GM21528 (cell line): ENCODE measurements around the gene MEOX1.

Source experiments
- ATAC-seq: cut with Tn5 transposase; IDR thresholded peaks from one replicate; pipeline ENCODE4 v1.9.1; 2021; ENCODE audit warnings: mild to moderate bottlenecking, moderate library complexity; ENCODE audit not compliant: unreplicated experiment, low FRiP score

Gene MEOX1

DNA sequence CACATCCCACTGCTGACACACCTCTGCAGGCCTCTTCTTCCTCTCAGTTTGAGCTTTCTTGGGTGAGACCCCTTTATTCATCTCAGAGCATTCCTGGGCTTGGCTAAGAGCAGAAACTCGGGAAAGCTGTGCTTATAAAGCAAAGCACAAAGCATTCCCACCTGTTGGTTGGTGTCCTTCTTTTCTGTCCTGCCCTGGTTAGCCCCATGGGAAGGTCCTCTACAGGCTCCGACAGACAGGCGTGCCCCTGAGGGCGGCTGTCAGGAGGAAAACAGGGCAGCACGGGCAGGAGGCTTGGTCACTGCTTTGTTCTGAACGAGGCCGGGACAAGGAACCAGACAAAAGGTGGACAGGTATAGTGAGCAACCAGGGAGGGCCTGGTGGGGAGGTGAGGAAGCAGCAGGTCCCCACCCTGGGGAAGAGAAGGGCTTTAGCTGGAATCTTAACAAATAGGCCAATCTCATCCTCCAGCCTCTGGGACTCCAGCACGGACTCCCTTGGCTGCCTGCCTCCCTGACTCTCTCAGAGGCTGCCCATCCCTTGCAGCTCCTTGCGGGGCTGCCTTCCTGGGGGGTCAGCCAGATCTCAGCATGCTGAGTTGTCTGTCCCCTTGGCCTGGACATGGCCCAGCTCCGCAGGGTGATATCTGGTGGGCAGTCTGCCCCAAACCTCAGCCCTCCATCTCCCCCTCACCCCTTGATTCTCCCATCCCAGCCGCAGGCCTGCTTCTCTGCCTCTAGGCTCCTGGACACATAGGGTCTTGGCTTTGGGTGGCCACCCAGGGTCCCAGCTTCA, 1.7 kb downstream of the MEOX1 start:
- ATAC-seq: no peak

DNA sequence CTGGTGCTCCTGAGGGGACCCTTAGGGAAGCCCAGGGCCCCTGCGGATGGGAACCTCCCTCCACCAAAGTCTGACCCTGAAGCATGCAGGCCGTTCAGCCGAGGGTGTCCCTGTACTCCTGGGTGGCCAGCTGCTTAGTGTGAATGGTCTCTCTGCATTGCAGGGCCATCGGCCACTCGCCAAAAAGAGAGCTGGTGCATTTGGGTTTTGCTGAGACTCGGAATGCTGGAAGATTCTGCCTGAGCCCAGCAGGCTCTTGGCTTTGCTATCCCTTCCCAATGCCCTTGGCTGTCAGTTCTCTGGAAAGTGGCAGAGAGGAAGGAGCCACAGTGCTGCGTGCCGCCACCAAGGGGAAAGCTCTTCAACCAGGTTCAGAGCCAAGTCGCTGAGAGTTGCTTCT, 2.8 kb downstream of the MEOX1 start:
- no peak for ATAC-seq

DNA sequence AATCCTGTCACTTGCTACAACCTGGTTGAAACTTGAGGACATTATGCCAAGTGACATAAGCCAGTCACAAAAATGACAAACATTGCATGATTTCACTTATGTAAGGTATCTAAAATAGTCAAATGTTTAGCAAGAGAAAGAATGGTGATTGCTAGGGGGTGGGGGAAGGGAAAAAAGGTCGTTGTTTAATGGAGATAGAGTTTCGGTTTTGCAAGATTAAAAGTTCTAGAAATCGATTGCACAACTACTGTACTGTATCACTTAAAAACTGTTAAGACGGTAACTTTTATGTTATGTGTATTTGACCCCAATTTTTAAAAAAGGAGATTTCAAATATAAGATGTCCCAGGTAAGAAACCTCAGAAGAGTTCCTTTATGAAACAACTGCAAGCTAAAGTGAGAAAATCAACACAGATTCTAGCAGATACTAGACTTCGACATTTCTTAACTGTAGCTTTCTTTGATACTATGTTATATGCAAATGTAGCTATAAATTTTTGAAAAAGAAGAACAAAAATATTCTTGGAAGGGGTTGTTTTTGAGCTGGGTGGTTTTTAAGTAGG, 5.9 kb downstream of the MEOX1 start:
- ATAC-seq: no peak

DNA sequence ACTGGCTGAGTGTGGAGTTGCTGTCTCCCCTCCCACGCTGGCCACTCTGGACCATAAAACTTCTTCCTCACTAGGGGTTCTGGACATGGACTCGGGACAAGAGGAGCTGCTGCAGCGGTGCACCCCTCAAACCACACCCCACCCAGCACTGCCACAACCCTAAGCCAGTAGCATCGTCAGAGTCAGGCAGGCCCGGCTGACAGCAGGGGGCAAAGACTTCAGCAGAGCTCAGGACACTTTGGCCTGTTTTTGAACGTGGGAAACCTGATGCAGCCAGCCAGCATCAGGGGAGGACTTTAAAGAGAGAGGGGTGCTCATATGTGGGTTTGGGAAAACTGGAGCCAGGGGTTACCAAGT, 9.6 kb downstream of the MEOX1 start:
- ATAC-seq: no peak

DNA sequence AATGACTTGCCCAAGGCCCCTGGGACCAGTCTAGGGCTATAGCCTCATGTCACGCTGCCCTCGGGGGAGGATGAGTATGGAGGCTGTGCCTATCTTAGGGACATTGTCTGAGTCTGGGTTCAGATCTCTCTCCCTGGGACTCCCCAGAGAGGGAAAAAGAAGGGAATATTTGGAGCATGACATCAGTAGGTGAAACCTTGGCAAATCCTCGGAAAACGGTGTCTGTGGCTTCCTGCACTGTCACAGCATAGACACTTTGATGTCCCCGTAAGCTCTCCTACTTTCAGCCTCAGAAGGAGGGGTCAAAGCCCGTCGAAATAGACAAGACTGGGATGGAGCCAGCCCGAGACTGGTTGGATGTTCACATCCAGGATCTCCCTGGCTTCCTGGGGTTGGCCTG, 11.3 kb downstream of the MEOX1 start:
- no peak for ATAC-seq

DNA sequence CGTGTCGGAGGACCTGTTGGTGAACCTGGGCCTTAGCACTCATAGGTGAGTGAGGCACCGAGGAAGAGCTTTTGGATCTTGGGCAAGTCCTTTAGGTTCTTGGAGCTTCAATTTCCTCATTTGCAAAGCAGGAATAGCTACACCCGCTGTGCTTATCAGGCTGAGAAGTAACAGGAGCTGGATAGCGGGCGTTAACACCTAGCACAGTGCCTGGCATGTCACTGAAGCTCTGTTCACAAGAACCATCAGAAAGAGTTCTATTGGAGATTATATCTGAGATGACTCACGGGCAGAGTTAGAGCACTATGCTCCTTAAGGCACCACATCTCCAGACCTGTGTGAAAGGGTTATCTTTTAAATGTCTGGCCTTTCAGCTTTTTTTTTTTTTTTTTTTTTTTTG, 12.8 kb downstream of the MEOX1 start:
- no peak for ATAC-seq

DNA sequence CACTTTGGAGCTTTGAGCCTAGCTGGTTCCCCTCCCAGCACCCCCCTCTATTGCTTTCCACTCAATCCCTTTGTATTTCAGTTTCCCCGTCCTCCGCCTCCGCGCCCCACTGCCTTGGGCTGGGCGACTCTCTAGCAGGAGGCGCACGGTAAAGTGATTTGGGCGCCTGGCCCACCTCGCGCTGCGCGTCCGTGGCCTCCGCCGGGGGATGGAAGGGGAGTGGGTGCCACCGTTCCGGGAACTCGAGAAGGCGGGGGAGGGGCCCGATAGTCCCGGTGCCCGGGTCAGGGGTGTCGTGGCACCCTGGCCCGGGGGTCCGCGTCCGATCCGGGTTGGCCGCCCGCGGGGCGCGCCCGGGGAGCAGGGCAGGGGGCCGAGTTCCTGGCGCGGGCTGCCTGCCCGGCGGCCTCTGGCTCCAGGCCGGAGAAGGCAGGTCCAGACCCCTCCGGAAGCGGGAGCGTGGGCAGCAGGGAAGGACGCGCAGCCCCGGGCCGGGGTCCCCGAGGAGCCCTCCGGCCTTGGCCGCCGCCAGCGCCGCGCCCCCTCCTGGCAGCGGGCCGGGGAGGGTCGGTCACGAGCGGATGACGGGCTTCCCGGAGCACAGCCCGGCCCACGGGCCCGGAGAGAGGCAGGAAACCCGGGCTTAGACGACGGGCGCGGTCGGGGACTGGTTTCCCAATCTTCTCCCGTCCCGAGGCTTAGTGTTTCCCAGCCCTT, 15.8 kb downstream of the MEOX1 start:
- ATAC-seq: no peak

DNA sequence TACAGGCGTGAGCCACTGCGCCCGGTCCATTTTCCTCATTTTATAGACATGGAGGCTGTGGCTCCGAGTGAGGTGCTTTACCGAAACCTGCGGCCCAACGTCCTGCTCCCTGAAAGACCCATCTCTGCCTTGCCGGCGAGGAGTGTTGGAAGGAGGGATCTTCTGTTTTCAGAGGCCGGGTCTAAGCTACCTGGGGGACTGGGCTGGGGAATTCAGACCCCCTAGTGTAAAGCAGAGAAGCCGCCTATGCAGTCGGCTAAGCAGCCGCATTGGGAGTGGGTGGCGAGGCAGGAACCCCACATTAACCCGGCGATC, 16.3 kb downstream of the MEOX1 start:
- ATAC-seq: no peak

DNA sequence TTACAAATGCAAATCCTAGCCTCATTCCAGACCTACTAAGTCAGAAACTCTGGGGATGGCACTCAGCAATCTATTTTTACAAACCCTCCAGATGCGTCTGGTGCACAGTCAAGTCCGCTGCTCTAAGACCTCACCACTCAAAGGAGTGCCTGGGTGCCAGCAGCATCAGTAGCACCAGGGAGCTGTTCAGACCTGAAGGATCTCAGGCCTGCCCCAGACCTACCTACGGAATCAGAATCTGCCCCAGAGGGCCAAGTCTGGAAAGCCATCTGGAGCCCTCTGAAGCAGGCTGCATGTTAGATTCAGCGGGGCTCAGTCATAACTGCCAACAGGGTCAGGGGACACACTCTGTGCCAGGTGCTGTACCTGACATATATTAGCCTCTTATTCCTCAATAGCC, 17.6 kb downstream of the MEOX1 start:
- no peak for ATAC-seq

DNA sequence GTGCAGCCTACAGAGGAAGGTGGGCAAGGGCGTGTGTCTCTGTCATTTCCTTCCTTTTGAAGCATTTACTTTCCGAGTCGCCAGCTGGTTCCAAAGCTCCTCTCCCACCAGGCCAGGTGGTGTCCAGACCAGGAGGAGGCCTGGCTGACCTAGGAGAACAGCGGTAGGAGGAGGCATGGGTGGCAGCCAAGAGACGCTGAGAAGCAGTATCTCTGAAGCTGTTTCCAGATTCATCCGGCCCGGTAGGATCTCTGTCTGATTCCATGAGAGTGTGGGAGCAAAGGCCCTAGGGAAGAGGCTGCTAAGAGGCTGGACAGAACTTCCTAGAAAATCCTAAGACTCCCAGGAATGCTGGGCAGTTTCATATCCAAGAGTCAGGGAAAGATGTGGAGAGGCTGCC, 20.3 kb downstream of the MEOX1 start:
- ATAC-seq: no peak

DNA sequence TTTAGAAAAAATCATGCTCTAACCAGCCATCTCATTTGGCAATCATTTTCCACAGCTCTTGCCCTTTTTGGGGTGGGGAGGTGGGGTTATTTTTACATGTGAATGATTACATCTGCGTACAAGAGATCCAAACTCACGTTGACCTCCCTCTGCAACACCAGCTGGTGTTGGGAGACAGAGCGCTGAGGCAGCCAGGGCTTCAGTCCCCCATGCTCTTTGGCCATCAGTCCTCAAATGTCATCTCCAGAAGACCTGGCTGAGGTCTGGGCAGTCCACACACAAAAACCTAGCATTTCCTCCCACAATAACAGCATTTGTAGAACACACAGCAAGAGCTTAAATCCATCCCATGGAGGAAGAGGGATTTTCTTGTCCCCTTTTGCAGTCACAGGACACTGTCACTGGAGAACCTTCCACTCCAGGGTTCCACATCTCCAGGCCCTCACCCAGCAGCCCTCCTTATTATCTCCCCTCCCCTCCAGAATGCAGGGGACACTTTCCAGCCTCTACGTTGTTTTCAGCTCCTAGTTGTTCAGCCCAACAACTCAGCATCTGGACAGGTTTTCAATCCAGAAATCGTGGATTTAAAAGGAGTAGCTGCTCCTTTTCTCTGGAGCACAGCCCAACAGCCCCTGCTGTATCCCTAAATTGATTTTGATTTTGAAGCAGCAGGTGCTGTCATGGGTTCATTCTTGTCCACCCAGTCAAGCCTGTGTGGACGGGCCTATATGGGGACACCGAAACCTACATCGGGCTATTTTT, 21.1 kb downstream of the MEOX1 start:
- no peak for ATAC-seq

DNA sequence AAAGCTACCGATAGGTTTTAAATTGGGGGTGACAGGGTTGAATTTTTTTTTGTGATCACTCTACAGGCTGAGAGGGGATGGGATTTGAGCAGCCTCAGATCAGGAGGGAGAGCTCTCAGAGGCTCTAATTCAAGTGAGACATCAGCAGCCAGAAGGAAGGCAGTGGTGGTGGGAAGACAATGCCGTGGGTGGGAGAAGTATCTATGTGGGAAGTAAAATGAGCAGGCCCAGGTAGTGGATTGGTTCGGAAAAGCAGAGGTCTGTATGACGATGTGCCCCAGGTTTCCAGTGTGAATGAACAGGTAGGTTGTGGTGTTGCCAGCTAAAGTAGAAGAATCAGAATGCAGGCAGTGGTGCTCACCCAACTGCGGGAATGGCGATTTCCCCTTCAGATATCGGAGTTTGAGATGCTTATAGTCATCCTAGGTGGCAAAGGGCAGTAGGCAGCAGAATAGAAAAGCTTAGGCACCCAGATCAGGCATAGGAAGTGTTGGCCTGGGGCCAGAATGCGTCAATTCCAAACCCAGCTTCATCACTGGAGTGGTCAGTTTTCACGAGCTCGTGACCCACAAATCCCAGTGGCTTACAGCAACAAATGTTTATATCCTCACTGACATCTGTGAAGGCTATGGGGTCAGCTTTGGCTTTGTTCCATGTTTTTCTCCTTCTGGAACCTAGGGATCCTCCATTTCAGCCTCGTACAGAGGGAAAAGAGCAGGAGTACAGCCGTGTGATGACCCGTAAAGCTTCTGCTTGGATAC, 24.0 kb downstream of the MEOX1 start:
- ATAC-seq: no peak

DNA sequence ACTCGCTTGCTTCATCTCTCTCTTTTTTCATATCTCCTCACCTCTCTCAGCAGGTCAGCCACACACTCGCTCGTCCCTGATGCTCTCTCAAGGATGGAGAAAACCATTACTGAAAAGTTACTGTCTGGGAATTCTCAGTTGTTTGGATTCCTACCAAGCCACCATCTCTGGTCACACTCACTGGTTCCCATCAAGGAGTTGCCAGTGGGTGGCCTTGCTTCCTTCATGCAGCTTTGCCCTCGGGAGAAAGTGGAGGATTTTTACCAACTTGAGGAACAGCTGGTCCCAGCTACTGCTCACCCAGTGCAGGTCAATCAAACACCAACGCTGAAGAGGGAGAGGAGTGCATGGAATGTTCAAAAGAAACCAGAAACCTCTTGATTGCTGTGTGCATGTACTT, 25.3 kb downstream of the MEOX1 start:
- ATAC-seq: no peak

DNA sequence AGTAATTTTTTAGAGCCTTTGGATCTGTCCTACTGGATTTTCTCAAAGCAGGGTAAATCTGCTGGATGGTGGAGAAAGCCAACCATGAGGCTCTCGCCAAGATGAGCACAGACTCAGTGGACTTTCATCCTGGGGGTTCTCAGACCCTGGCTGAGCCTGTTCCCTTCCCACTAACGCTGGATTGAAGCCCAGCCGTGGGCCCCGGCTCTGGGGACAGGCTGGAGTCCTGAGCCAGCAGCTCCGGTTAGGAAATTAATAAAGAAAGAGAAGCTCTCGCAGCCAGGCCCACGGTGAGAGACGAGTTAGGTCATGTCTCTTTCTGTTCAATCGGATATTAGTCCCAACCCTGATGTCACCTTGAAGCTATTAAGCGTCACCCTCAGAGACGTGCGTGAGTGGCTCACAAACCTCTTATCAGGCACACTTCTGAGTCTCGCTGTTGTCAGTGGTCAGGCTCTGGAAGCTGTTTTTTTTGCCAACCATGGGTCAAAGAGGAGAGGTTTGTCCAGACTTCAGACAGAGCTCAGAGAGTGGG, 27.1 kb downstream of the MEOX1 start:
- ATAC-seq: no peak

DNA sequence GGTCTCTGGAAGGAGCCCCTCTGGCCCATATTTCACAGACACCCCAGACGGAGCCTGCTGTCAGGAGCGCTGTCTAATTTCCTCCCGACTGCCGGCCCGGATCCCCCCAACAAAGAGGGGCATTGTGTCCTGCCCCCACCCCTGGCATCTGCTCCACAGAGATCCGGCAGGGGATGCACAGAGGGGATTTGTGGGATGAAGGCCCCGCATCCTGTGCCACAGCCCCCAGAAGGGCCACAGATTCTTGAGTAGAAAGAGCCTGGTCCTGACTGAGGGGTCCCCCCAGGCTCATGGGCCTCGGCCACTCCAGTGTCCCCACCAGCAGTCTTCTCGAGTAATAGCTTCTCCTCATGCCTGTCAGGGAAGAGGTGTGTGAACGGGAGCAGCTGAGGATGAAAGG, 29.5 kb downstream of the MEOX1 start:
- ATAC-seq: no peak

DNA sequence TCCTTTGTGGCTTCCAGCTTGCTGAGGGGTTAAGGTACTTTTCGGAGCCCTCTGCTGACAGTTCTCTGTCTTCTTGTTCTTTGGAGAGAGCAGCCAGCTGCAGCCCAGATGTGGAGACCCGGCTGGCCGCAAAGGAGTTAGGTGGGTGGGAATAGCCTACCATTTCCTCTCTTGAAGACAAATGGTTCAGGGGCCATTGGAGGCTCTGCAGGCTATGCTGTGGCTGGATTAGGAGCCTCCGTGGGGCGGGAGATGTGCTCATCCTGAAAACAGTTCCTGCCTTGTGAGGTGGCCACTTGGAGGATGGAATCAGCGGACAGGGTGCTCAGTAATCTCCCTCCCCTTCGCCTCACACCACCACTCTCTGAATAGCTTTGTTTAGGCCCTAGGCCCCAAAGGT, 30.3 kb downstream of the MEOX1 start:
- no peak for ATAC-seq

DNA sequence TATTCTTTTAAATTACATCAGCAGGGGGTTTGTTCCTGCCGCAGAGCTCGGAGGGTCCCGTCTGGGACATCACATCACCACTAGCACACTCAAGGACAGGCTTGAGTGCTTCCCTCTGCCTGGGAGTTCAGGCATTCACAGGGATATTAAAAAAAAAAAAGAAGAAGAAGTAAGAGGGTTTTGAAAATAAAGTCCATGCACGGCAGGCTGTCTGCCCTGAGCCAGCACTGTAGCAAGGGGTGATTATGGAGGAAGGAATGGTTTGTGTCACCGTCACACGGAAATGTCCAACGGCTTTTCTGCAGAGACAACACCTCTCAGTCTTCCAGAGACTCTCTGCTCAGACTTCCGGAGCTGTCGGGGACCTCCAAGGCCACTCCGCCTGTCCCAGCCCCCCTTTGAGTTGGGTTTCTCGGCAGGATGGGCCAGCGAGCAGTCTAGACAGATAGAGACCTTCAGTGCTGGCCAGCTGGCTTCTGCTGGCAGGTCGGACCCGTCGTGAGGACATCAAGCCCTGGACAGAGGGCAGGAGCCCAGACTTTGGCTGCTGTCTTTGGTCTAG, 33.6 kb downstream of the MEOX1 start:
- no peak for ATAC-seq

DNA sequence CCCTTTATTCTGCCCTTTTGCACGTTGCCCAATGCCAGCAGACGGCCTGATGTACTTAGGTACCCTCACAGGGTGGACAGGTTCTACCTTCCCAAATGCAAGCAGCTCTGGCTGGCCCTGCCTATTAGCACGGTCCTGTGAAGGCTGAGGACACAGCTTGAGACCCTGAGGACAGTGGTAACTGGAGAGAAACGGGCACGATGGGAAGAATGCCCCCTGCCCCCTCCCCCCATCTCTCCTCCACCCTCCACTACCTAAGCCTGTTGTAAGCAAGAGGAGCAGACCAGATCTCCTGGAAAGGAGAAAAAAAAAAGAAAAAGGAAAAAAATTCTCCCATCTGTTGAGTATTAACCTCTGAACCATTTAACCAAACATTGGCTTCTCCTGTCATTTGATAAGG, 34.1 kb downstream of the MEOX1 start:
- ATAC-seq: no peak

DNA sequence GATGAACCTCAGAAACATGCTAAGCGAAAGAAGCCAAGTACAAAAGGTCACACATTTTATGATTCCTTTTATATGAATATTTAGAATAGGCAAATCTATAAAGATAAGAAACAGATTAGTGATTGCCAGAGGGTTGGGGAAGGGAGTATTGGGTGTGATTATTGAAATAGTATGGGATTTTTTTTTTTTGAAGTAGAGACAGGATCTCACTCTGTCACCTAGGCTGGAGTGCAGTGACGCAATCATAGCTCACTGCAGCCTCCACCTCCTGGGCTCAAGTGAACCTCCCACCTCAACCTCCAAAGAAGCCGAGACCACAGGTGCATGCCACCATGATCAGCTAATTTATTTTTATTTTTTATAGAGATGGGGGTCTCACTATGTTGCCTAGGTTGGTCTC, 35.7 kb downstream of the MEOX1 start:
- no peak for ATAC-seq

DNA sequence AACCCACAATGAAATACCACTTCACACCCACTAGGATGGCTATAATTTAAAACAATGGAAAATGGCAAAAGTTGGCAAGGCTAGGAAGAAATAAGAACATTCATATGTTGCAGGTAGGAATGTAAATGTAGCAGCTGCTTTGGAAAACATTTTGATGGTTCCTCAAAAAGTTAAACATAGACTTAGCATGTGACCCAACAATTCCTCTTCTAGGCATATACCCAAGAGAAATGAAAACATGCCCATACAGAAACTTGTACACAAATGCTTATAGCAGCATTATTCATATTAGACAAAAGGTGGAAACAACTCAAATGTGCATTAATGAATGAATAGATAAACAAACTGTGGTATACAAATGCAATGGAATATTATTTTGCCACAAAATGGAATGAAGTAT, 36.1 kb downstream of the MEOX1 start:
- no peak for ATAC-seq
